Epithelial cell of umbilical artery (primary cell): Measurements from ENCODE around the gene TIMM8A. TPM values are rescaled to one million over a fixed set of nuclear protein-coding genes. Genes with fewer than 3 reads are reported as not detected.

Source experiments
- total RNA-seq: library from RNA; depleted of rRNA; stranded (reverse); fragments of >200 nt; gene quantifications from 2 replicates; pipeline ENCODE4 v1.2.3, GENCODE V29; 2014

TIMM8A gene, protein sequence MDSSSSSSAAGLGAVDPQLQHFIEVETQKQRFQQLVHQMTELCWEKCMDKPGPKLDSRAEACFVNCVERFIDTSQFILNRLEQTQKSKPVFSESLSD
- 3.3 and 5.2 TPM in 2 replicates for total RNA-seq

DNA sequence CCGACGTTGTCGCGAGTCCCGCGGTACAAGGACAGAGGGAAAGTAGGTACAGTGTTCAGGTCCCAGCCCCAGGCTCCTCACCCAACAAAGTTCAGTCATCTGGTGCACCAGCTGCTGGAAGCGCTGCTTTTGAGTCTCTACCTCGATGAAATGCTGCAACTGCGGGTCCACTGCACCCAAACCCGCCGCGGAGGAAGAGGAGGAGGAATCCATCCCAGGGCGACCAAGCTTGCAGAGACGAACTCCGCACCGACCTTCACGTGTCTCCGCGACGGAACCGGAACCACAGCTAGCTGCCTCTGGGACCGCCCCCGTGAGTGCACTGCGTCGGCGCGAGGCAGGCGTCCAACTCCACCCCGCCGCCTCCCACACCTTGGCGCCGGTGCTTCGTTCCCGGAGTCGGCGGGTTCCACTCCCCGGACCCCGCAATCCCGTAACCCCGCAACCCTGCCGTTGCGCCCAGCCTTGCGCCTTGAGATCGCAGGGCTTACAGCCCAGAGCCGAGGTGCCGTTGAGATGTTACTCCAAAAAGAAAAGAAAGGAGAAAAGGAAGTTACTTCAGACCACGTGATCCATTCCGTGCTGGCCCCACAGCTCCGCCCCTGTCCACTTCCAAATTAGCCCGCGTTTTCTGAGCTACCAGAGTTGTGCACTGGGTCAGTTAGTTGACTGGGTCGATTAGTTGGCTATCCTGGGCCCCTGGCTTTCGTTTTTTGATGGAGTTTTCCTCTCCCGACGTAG lies at the start of gene TIMM8A:
Gene TIMM8A, minus strand, starts transcription at position 291 of the 741 bp plus-strand sequence. Its CDS starts 78 bp downstream, at position 213.

DNA sequence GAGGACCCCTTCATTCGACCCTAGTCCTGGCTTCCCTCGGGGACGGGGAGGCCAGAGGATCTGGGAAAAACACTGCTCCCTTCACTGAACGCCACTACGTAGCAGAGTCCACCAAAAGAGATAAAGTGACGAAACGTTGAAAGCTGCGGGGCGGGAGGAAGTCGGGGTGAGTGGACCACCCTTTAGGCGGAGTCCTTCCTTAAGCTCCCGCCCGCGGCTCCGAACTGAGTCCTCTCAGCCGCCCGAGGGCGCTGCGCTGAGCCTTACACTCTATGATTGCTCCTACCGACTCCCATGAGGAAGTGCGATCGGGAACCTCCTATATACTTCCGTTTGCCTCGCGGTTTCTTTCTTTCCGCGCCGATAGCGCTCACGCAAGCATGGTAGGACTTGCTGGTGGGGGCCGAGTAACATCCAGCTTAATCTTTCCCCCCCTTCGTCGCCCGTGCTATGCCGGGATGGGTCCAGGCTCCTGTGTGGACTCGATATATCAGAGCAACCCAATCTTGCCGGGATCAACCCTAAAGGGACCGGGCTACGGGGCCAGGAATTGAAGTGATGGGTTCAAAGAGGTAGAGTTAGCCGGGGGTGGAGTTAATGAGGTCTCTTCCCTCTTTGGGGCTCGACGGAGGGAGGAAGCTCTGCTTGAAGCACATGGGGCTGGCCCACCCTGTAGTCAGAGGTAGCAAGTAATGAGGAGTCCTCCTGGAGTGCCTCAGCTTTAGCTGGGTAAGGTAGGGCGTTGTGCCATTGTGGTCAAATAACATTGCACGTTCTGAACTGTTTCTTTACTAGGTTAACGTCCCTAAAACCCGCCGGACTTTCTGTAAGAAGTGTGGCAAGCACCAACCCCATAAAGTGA lies 42.4 kb upstream of the TIMM8A start, which contains the start of gene RPL36A:
Gene RPL36A, plus strand, starts transcription at position 348 of the 862 bp plus-strand sequence. Its CDS starts 33 bp downstream, at position 381.

DNA sequence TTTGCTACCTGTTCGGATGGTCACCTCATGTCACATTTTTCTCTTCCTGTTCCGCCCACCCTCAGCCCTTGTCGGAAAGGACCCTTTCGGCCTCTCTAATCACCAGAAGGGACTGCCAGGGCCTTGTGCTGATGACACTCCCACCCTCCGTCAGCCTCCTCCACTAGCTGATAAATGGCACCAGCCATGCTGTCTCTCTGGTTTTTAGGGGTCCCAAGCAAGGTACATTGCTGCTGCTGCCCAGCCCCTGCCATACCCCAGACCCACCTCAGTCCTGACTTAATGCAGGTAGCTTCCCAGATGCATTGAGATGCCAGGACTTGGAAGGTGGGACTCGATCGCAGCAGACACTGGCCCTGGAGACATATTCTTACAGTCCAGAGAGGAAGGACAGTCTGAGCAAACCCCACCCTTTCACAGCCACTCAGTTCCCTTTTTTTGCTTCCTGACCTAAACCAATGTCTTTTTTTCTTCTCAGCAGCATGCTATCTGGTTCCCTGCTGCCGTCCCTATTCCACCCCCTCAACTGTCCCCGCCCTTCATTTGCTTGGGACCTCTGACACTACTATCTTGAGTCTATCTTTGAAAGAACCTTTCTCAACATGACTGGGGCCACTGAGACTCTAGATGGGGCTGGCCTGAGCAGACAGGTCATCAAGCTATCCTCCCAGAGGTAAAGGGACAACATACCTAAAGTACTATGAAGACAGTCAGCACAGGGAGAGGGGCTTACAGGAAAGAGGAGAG lies 37.4 kb upstream of the TIMM8A start, which contains the start of gene BTK:
Gene BTK, minus strand, starts transcription at position 397 of the 747 bp plus-strand sequence. CDS start 10,907 bp downstream, outside the sequence.

Other genes starting within 250 kb of the TIMM8A start
- 0.15 and 0.32 TPM in 2 replicates for gene DRP2, start 129.0 kb downstream of the TIMM8A start, total RNA-seq
- 0.30 and 1.6 TPM in 2 replicates for gene TAF7L, start 57.4 kb downstream of the TIMM8A start, total RNA-seq
- 0.15 TPM in 1 of 2 replicates, not detected in the other for gene BTK, start 37.4 kb upstream of the TIMM8A start, total RNA-seq
- 278 and 940 TPM in 2 replicates for gene RPL36A, start 42.3 kb upstream of the TIMM8A start, total RNA-seq
- 31.8 and 41.0 TPM in 2 replicates for gene GLA, start 59.2 kb upstream of the TIMM8A start, total RNA-seq
- 89.6 and 106 TPM in 2 replicates for gene HNRNPH2, start 59.5 kb upstream of the TIMM8A start, total RNA-seq
- gene ARMCX4, start 136.7 kb upstream of the TIMM8A start, total RNA-seq: 2.9 and 5.8 TPM in 2 replicates
- 26.6 and 42.2 TPM in 2 replicates for gene ARMCX1, start 201.8 kb upstream of the TIMM8A start, total RNA-seq